BJ (cell line): ENCODE data around the gene STX18. TPM values are rescaled to one million over a fixed set of nuclear protein-coding genes. Genes with fewer than 3 reads are reported as not detected.

Source experiments
- CTCF ChIA-PET: fragments of 350-600 bp; formaldehyde crosslinking; extraction: SDS; loops from one replicate; lab custom pipeline; 2021; ENCODE audit warnings: antibody characterized with exemption, inconsistent platforms; lab: Yijun Ruan, JAX
- POLR2A ChIA-PET: fragments of 300-600 bp; sonication (Branson Sonifier 250); formaldehyde crosslinking; extraction: SDS; loops from one replicate; lab custom pipeline; 2021; ENCODE audit warnings: antibody characterized with exemption; lab: Charles Lee
- DNase-seq: peaks from one replicate; pipeline ENCODE4 v3.0.0-alpha.2; 2011; ENCODE audit warnings: low read depth
- H3K27me3 ChIP-seq: 2 replicates; pipeline ENCODE4 v1.6.0; 2011; ENCODE audit warnings: low read length; ENCODE audit not compliant: control insufficient read depth, insufficient read depth
- H3K36me3 ChIP-seq: 2 replicates; pipeline ENCODE4 v1.5.1; 2011; ENCODE audit warnings: low read length; ENCODE audit not compliant: control insufficient read depth, insufficient read depth
- H3K4me3 ChIP-seq: 2 replicates; pipeline ENCODE4 v1.5.1; 2011; ENCODE audit warnings: low read depth, mild to moderate bottlenecking, control low read depth, low read length
- CTCF ChIP-seq: IDR thresholded peaks from 2 replicates; pipeline ENCODE4 v1.5.1; 2011; ENCODE audit warnings: low read depth, mild to moderate bottlenecking, control low read depth, inconsistent platforms, low read length, moderate library complexity; ENCODE audit not compliant: insufficient read depth
- polyA plus RNA-seq: library from polyadenylated mRNA; depleted of rRNA; stranded (reverse); fragments of >200 nt; gene quantifications from 2 replicates; pipeline ENCODE4 v1.2.3, GENCODE V29; 2011

STX18 gene
- polyA plus RNA-seq, 1 experiment = 35.6 TPM

GRCh38 chr4:4415107-4415805 lies 126.6 kb downstream of the STX18 start:
- peaks cover 16% of the 10 kb centered on the region for H3K36me3 ChIP-seq
- ChIA-PET POLR2A (no interaction called here), CTCF (no interaction called here)
- no peak for DNase-seq
- H3K4me3 ChIP-seq = no peak overlapping the region
- no peaks in the 10 kb centered on the region for H3K27me3 ChIP-seq
- TF ChIP-seq CTCF = no peak

GRCh38 chr4:4413806-4414205 lies 128.0 kb downstream of the STX18 start:
- TF ChIP-seq CTCF = no peak
- DNase-seq = no peak
- CTCF ChIA-PET = no interaction called here
- no peak overlapping the region for H3K4me3 ChIP-seq
- peaks cover 7% of the 10 kb centered on the region for H3K36me3 ChIP-seq
- peaks cover 2% of the 10 kb centered on the region; the same call in 1 of the 2 replicates for H3K27me3 ChIP-seq
- POLR2A ChIA-PET = no interaction called here

- ChIA-PET CTCF (no interaction called here), POLR2A (no interaction called here)
- no peak for DNase-seq
These were observed 128.5 kb downstream of the STX18 start for GRCh38 chr4:4413373-4413725.

GRCh38 chr4:4412641-4413372 lies 129.0 kb downstream of the STX18 start:
- no peak for DNase-seq
- TF ChIP-seq CTCF = no peak
- H3K4me3 ChIP-seq = no peak overlapping the region
- peaks cover 4% of the 10 kb centered on the region for H3K36me3 ChIP-seq
- ChIA-PET CTCF (no interaction called here), POLR2A (no interaction called here)
- H3K27me3 ChIP-seq = peaks cover 6% of the 10 kb centered on the region; the same call in 1 of the 2 replicates

More at GRCh38 chr4:4413373-4413725, 128.5 kb downstream of the STX18 start:
- no peak for TF ChIP-seq CTCF
- Histone ChIP-seq H3K4me3 (no peak overlapping the region), H3K36me3 (peaks cover 6% of the 10 kb centered on the region), H3K27me3 (peaks cover 3% of the 10 kb centered on the region; the same call in 1 of the 2 replicates)

GRCh38 chr4:4411906-4412305 lies 129.9 kb downstream of the STX18 start:
- H3K36me3 ChIP-seq = peaks cover 4% of the 10 kb centered on the region
- CTCF ChIA-PET = no interaction called here

More at GRCh38 chr4:4411906-4412305, 129.9 kb downstream of the STX18 start:
- peaks cover 6% of the 10 kb centered on the region; the same call in 1 of the 2 replicates for H3K27me3 ChIP-seq
- POLR2A ChIA-PET = no interaction called here
- no peak for DNase-seq
- no peak overlapping the region for H3K4me3 ChIP-seq
- TF ChIP-seq CTCF = no peak
